Kasumi-1 (cell line): ENCODE data around the gene APOO.
"Not testable (repeated sequence)": the region's sequence is repeated elsewhere in the genome, so short reads cannot be mapped to it uniquely, and the experiment has no call there.

Source experiments
- DNase-seq, 2 experiments: peaks; one replicate each; lab custom pipeline; 2025; lab: John Stamatoyannopoulos, UW

Gene APOO

DNA sequence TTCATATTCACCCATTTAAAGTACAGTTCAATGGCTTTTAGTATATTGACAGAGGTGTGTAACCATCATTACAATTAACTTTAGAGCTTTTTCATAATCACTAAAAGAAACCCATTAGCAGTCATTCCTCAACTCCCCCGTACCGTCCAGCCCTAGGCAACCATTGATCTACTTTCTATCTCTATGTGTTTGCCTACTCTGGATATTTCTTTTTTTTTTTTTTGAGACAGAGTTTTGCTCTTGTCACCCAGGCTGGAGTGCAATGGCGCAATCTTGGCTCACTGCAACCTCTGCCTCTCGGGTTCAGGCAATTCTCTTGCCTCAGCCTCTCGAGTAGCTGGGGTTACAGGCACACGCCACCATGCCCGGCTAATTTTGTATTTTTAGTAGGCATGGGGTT, 48.5 kb downstream of the APOO start:
- DNase-seq = not testable (repeated sequence)

DNA sequence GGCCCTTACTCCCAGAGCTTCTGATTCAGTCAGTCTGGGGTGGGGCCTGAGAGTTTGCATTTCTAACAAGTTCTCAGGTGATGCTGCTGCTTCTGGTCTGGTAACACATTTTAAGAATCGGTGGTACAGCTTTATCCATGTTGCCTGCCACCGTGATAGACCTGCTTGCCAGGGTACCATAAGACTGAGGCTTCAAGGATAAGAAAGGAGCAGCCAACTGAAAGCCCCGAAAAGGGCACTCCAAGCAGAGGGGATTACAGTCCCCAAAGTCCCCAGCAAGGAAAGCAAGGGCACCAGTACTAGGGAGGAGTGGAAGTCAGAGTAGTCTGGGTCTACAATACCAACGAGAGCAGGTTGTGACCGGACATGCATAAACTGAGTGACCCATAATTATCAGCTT, 49.8 kb downstream of the APOO start:
- DNase-seq = no peak

DNA sequence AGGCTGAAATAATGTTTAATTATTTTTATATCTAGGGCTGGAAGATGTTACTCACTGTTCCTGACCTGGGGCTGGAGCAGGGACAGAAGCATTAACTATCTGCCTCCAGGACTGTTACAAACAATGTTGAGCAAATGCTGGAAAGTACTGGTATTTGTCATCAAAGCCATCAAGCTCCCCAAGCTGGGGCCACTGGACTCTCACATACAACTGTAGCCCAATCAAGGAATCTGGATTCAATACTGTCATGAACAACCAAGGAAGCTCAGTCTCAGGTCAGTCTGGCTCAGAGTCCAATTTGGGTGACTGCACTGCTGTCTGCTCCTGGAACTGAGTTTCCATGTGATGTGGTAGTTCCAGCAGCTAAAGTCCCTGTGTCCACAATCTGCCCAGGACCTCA, 50.4 kb downstream of the APOO start:
- no peak for DNase-seq

DNA sequence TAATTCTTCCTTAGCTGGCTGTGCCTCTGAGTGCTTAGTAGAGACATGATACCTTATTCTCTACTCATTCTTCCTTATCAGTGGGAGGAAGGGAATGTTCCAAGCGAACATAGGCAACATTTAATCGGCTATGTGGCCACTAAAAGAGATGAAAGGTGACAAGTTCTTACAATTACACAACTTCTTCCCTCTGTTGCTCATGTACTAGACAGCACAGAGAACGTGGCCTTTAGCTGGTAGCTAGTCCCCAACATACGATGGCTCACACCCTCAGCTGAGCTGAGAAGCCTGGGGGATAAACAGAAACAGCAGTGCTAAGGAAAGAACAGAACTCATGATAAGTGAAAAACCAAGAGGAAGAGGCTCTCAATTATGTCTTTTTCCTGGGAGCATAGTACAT, 52.2 kb downstream of the APOO start:
- no peak for DNase-seq

DNA sequence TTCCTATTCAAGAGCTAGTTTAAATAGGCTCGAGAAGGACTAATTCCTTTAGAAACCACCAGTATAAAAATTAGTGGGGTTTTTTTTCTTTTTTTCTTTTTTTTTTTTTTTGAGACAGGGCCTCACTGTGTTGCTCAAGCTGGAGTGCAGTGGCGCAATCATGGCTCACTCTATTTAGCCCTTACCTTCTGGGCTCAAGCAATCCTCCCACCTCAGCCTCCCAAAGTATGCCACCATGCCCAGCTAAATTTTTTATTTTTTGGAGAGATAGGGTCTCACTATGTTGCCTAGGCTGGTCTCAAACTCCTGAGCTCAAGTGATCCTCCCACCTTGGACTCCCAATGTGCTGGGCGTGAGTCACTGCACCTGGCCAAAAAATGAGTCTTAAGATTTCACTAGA, 52.8 kb downstream of the APOO start:
- DNase-seq = no peak

DNA sequence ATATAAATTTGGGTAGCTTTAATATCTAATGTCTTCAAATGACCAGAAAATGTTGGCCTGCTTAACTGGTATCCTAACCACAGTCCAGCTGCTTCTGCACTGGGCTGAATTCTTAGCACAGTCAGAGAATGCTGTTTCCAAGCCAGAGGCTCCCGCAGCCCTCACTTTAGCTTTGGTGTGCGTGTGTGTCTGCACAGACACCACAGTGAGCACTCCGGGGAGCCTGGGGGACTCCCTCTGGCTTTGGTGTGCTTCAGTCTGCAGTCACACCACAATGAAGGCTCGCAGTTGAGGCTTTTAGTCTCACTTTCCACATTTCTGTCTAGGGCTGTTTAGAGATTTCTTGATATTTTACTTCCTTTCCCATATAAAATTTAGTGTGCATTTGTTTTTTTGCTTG, 53.6 kb downstream of the APOO start:
- no peak for DNase-seq

DNA sequence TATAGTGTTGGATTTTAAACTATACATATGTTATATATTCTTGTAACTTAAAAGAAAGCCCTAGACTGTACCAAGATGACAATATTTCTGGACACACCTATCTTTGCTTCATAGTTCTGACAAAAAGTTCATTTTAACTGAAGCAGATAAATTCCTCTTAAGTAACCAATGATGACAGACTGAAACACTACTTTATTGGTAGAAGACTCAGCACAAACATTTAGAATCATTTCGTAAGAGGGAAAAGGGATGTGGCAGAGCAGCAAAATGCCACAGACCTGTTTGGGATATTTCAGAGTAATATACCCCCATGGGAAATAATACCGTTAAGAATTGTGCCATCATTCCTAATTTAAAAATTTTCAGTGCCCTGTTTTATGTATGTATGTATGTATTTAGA, 56.2 kb downstream of the APOO start:
- DNase-seq = peak in 1 of 2 experiments; percentile 1

DNA sequence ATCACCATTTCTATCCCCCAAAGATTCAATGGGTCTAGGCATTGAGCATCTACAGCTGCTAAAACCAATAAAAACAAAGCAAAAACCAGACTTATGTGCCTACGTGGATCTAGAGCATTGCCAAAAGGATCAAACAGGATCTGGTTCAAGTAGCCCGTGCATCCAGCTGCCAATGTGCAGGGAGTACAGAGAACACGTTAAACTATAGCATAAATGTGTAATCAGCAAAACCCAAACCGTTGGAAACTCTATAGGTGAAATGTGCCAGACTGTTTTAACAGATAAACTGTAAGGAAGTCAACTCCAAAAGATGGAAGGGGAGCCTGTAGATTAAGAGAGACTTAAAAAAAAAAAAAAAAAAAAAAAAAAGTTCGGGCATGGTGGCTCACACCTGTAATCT, 58.5 kb downstream of the APOO start:
- DNase-seq = no peak

DNA sequence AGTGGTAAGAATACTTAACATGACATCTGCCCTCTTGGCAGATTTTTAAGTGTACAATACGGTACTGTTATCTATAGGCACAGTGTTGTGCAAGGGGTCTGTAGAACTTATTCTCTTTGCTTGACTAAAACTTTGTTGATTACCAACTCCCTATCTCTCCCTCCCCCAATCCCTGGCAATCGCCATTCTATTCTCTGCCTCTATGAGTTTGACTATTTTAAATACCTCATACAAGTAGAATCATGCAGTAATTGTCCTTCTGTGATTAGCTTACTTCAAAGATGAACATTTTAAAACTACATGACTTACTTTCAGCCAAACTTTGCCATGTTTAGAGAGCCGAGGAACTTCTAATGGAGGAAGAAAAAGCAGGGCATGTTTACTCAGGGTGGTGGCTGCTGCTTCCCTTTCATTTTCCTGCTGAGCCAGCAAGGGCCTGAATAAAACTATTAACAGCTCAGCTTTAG, 62.4 kb downstream of the APOO start:
- no peak for DNase-seq

DNA sequence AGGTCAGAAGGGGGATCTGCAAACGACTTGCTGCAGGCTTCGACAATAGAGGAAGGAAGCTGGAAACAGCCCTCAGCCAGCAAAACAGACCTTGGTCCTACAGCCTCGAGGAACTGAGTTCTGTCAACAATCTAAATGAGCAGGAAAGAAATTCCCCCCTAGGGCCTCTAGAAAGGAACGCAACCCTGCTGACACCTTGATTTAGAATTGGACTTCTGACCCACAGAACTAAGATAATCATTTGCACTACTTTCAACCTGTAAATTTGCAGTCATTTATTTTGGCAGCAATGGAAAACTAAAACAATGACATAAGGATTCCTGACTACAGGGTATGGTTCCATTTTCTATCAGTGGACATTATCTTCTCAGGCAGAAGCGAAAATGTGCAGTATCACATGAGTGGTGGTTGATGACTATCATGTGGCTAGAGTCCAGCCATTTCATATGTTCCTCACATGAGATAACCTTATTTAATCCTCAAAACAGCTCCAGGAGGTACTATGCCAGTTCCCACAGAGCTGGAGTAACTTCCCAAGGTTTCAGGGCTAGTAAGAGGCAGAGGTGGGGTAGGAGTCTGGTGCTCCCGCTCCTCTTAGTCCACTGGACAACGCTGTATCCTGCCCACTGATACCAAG, 63.1 kb downstream of the APOO start:
- DNase-seq = peak; percentile 42 to 51

DNA sequence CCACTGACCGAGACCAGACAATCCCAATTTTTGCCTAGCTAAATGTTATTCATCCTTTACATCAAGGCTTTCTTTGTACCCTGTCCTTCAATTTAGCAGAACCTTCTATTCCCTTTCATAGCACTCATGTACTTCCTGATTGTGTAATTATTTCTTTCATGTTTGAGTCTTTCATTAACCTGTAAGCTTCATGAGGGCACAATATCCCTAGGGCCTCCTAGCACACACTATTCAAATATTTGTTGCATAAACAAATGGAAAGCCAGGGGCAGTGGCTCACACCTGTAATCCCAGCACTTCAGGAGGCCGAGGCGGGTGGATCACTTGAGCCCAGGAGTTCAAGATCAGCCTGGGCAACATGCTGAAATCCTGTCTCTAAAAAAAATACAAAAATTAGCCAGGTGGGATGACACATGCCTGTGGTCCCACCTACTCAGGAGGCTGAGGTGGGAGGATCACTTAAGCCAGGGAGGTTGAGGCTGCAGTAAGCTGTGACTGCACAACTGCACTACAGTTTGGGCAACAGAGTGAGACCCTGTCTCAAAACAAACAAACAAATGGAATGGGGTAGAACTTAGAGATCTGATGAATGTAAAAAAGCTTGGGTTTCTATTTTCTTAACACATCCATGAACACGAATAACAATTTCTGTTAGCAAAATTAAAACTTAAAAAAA, 65.8 kb downstream of the APOO start:
- no peak for DNase-seq

DNA sequence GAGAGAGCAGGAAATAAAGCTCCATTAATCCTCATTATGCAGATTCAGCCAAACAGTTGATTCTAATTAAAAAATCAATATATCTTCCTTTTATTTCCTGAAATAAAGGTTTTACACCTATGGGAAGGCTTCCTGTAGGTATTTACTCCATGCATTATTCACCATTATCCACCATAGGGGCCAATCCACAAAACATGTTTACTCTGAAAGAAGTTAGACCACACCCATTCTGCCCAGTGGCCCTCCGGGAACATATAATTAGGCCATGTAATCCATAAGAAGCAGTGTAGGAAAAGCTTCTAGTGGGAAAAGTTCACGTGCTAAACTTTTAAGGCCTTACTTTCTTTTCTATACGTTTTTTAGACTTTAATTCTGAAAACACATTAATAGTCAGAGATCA, 67.1 kb downstream of the APOO start:
- no peak for DNase-seq

DNA sequence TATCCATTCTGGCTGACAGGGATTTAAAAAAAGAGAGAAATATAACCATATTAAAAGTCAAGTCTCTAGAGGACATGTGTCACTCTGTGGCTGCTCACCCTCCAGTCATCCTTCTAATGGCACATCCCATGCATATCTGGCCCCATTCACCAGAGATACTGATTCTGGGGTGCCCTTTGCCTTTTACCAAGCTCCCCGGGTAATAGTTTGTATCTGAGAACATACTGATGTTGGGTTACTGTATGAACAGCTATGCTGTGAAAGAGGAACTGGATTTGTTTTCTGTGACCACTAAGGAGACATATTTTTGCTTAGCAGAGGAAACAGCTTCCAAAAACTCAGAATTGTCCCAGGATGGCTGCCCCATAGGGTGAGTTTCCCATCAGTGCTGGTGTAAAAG, 68.8 kb downstream of the APOO start:
- DNase-seq = peak; percentile 15 to 38

DNA sequence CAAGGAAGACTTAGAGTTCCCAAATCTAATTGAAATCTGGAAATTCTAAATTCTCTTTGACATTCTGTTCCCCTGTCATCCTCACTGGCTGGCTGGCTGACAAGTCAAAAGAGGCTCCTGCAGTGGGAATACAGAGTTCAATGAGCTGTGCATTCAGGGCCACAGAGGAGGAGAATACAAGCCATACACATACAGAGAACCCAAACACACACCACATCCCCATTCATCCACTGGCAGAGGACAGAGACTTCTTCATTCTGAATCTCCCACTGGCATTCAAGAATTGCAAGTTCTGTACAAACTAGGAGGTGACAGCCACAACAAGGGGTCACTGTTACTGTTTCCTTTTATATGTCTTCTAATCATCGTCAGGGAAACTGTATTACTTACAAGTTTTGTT, 75.0 kb downstream of the APOO start:
- DNase-seq = no peak

DNA sequence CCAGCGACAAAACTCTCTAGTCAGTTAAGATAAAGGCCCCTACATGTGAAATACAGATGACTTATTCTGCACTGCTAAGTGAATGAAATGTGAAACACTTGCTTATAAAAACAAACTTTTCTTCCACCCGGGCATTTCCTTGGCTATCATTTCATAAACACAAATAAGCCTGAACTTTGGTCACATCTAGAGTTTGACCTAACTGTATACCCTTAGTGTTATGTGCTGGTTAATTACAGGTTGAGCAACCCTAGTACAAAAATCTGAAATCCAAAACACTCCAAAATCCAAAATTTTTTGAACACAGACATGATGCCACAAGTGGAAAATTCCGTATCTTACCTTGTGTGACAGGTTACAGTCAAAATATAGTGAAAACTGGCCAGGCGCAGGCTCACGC, 78.9 kb downstream of the APOO start:
- DNase-seq = no peak

DNA sequence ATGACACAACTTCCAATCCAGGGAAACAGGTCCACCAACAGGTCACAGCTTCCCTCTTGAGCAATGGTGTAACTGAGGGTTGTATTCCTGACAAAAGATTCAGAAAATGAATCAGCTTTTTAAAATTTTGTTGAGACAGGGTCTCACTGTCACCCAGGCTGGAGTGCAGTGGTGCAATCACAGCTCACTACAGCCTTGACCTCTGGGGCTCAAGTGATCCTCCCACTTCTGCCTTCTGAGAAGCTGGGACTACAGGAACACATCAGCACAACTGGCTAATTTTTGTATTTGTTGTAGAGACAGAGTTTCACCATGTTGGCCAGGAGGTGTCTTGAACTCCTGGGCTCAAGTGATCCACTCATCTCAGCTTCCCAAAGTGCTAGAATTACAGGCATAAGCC, 81.1 kb downstream of the APOO start:
- no peak for DNase-seq

DNA sequence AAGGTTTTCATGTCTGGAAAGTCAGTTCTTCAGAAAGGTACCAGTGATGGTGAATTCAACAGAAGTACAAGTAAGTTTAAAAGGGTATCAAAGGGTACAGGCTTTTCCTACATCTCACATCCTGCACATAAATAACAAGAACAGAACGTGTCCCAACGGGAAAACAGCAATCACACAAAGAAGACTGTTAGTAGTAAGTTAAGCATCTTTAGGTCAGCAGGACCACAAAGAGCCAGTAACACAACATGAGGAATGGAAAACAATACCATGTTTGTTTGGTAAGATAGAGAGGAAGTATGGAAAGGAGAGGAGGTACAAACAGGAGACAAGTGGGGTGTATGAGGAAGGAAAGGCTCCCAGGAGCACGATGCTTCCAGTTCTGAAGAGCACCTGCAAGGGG, 81.5 kb downstream of the APOO start:
- DNase-seq = no peak

DNA sequence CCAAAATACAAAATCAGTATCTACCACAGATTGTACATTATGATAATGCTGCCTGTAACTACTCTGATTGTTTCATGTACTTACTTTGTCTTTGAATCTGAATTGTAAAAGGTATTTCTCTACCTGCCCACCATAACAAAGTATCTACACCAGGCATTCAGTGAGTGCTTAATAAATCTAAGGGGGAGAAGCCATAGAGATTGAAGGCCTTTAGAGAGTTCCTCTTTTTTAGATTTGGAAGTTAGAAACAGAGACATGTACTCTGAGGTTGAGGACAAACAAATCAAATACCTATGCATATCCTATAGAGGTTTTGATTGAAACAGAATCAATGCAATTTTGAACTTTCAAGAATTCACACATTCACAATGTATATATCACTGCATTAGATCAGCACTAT, 82.1 kb downstream of the APOO start:
- peak in 1 of 2 experiments; percentile 37 for DNase-seq

DNA sequence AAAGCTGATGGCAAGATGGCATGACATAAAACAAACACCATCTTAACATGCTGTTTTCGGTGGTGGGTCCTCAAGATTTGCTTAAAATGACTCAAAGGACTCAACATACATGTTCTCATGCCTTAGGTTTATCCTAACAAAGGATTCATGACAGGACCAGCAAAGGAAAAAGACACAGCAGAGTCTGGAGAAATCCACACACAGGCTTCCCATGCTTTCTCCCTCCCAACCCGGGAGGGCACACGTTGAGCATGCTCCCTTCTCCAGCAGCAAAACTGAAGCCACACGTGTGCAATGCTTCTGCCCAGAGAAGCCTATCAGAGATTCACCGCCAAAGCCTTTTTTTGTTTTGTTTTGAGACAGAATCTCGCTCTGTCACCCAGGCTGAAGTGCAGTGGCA, 84.9 kb downstream of the APOO start:
- no peak for DNase-seq

DNA sequence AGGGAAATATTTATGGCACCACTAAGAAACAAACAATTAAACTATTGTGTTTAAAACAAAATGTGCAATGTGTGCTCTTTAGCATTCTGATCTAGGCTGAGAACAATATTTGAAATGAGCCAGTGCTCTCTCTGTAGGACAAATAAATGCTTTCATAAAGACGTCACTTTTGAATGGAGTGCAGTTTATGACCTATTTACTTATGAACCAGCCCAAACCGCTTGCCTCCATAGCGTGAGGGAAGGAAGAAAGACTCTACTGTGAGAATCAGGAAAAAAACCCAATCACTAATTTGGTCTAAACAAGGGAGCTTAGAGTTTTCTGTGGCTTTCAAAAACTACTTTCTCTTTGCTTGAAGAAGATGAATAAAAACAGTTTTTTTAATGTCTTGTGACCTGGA, 85.3 kb downstream of the APOO start:
- no peak for DNase-seq

DNA sequence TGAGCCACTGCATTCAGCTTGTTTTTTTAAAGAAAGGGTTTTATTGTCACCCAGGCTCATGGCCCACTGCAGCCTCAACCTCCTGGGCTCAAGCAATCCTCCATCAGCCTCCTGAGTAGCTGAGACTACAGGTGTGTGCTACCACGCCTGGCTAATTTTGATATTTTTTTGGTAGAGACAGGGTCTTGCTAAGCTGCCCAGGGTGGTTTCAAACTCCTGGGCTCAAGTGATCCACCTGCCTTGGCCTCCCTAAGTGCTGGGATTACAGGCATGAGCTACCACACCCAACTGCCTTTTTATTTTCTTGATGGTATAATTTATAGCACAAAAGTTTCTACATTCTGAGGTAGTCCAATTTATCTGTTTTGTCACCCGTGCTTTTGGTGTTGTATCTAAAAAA, 85.9 kb downstream of the APOO start:
- no peak for DNase-seq

DNA sequence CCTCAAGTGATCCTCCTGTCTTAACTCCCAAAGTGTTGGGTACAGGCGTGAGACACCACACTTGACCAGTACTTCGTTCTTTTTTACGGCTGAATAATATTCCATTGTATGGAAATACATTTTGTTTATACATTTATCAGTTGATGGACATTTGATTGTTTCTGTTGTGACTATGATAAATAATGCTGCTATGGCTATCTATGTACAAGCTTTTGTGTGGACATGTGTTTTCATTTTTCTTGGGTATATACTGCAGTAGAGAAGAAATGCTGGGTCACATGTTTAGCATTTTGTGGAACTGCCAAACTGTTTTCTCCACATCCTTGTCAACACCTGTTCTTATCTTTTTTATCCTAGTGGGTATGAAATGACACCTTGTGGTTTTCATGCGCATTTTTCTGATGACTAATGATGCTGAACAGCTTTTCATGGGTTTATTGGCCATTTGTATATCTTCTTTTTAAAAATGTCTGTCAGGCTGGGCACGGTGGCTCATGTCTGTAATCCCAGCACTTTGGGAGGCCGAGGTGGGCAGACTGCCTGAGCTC, 87.4 kb downstream of the APOO start:
- no peak for DNase-seq

DNA sequence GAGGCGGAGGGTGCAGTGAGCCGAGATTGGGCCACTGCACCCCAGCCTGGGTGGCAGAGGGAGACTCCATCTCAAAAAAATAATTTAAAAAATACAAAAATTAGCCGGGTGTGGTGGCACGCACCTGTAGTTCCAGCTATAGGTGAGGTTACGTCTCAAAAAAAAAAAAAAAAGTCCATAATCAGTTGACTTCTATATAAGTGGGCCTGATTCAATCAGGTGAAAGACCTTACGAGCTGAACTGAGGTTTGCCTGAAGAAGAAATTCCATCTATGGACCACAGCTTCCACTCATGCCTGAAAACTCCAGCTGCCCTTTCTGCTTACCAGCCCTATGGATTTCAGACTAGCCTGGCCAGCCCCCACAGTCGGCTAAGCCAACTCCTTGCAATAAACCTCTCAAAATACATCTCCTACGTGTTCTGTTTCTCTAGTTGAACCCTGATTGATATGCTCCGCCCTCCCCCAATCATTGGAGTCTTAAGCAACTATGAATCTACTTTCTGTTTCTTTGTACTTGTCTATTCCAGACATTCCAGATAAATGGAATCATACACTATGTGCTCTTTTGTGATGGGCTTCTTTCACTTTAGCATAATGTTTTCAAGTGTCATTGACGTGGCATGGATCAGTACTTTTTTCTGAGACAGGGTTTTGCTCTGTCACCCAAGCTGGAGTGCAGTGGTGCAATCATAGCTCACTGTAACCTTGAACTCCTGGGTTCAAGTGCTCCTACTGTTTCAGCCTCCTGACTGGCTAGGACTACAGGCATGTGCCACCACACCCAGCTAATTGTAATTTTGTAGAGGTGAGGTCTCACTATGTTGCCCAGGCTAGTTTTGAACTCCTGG, 88.1 kb downstream of the APOO start:
- no peak for DNase-seq
